HG03558 (cell line): ENCODE measurements around the gene UVRAG.
"Not testable (repeated sequence)": the region's sequence is repeated elsewhere in the genome, so short reads cannot be mapped to it uniquely, and the experiment has no call there.

Experiments
- ATAC-seq: cut with Tn5 transposase; IDR thresholded peaks from one replicate; pipeline ENCODE4 v1.9.1; 2021; ENCODE audit warnings: moderate number of reproducible peaks; ENCODE audit not compliant: unreplicated experiment; ENCODE audit errors: extremely low read depth

Gene UVRAG

DNA sequence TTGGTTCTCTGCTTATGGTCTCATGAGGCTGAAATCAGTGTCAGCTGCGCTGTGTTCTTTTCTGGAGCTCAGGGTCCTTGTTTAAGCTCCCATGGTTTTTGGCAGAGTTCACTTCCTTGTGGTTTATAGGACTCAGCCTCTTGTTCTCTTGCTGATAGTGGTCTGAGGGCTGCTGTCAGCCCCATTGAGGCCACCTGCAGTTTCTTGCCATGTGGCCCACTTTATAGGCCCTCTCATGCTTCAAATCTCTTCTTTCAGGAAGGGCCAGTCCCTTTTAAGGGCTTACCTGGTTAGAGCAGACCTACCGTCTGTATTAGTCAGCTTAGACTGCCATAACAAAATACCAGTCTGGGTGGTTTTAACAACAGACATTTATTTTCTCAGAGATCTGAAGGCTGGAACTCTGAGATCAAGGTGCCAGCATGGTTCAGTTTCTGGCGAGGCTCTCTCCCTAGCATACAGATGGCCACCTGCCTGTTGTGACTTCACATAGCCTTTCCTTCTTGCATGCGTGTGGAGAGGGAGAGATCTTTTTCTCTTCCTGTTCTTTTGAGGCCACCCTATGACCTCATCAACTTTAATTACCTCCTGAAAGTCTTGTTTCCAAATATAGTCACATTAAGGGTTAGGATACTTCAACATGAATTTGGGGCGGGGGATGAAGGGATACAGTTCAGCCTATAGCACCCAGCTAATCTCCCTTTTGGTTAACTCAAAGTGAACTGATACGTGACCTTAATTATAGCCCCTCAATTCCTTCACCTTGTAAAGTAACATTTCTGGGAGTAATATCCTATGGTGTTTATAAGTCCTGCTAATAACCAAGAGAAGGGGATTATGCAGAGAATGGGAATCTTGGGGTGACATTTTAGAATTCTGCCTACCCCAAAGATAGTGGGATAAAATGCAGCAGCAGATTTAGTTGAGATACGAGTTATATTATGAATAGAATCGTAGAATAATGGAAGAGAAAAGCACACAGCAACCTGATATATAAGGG, 131.8 kb downstream of the UVRAG start:
- no peak for ATAC-seq

DNA sequence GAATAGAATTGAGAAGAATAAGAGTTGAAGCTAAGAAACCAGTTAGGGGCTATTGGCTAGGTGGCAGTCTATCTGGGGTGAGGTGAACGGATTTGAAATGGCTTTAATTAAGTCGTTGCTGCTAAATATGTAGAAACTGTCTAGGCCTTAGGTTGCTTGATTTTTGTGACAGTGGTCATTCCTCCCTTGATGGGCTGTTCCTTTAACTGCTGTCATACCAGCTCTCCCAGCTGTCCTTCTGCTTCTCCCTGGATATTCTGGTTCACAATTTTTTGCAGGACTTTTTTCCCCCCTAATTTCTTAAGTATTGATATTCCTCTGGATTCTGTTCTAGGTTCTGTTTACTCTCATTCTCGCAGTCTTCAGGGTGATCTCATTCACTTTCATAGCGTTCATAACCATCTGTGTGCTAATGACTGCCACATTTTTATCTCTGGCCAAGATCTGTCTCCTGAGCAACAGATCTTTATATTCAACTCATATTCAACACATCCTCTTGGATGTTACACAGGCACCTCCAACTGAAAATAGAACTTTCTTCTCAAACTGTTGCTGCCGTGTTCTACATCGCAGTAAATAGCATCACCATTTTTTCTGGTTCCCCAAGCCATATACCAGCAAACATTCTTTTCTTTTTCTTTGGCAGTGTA, 134.1 kb downstream of the UVRAG start:
- no peak for ATAC-seq

GRCh38 chr11:75950141-75950540, 135.1 kb downstream of the UVRAG start:
- ATAC-seq = no peak

DNA sequence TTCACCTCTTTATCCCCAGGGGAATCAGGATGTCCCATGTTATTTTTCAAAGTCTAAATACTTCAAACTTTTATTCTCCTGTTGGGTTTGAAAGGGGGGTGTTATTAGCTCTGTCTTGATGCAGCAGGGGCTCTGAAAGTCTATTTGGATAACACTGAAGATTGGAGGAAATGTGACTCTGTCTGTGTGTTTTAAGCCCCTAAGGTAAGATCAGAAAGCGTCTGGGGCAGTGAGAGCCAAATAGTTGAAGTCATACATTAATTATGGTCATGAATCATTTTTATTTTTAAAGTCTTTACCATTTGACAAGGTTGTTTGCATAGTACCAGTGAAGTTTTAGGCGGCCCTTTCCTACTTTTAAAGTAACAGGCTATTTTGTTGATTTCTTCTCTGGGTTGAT, 139.0 kb downstream of the UVRAG start:
- no peak for ATAC-seq

- no peak for ATAC-seq
Observed at GRCh38 chr11:75955443-75955842, 140.4 kb downstream of the UVRAG start.

GRCh38 chr11:75959540-75959939, 144.5 kb downstream of the UVRAG start:
- ATAC-seq = no peak

DNA sequence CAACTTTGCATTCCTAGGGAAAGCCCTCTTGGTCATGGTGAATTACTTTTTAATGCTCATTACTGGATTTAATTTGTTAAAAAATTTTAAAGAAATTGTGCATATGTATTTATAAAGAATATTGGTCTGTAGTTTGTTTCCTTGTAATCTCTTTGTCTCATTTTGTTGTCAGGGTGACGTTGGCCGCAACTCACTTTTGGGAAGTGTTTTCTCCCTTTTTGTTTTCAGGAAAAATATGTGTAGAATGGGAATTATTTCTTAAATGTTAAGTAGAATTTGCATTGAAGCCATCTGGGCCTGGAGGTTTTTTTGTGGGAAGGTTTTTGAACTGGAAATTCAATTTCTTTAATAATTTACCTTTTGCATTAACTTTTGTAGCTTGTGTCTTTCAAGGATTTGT, 149.1 kb downstream of the UVRAG start:
- ATAC-seq = no peak

DNA sequence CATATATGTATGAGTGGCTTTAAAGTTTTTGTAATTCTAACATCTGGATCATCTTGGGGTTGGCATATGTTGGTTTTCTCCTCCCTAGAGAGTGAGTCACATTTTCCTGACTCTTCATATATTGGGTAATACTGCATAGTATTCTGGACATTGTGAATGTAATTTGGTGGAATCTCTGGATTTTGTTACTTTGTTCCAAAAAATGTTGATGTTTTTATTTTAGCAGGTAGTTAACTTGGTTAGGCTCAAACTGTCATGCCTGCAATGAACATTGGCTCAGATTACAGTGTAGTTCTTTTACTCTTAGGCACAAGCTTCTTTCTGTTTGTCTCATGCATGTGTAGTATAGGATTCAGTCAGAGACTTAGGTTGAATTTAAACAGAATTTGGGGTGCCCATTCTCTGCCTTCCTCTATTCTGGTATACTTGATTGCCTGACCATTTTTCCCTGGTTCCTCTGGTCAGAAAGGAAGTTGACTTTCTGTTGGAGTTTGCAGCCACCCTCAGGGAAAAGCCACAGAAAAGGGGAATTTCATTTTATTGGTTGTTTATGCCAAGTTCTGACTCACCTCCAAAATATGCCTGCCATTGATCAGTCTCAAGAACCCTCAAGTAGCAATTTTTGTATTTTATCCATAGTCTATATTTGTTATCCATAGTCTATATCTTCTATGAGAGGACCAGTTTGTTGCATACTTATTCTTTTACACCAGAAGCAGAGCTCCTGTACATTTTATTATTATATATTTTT, 151.7 kb downstream of the UVRAG start:
- no peak for ATAC-seq

GRCh38 chr11:75968021-75968625, 153.1 kb downstream of the UVRAG start:
- no peak for ATAC-seq

GRCh38 chr11:75969626-75970308, 154.8 kb downstream of the UVRAG start:
- ATAC-seq = no peak

DNA sequence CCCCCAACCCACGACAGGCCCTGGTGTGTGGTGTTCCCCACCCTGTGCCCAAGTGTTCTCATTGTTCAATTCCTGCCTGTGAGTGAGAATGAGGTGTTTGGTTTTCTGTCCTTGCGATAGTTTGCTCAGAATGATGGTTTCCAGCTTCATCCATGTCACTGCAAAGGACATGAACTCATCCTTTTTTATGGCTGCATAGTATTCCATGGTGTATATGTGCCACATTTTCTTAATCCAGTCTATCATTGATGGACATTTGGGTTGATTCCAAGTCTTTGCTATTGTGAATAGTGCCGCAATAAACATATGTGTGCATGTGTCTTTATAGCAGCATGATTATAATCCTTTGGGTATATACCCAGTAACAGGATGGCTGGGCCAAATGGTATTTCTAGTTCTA, 158.7 kb downstream of the UVRAG start:
- ATAC-seq = not testable (repeated sequence)

- not testable (repeated sequence) for ATAC-seq
Observed at GRCh38 chr11:75979075-75979474, 164.1 kb downstream of the UVRAG start.

GRCh38 chr11:75979479-75980027, 164.5 kb downstream of the UVRAG start:
- ATAC-seq = not testable (repeated sequence)

GRCh38 chr11:75980031-75980430, 165.0 kb downstream of the UVRAG start:
- ATAC-seq = no peak

GRCh38 chr11:75981546-75981945, 166.5 kb downstream of the UVRAG start:
- ATAC-seq = no peak

- no peak for ATAC-seq
Observed at GRCh38 chr11:75982309-75982708, 167.3 kb downstream of the UVRAG start.

DNA sequence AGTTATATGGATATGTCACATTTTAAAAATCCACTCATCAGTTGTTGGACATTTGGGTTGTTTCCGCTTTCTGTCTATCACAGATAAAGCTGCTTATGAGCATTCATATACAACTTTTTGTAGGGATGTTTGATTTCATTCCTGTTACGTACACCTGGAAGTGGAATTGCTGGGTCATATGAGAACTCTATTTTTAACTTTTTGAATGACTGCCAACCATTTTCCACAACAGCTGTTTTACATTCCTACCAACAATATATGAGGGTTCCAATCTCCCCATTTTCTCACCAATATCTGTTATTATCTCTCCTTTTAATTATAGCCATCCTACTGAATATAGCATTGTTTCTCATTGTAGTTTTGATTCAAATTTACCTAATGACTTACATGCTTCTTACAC, 172.0 kb downstream of the UVRAG start:
- ATAC-seq = no peak

- ATAC-seq = no peak
Observed at GRCh38 chr11:75993126-75993525, 178.1 kb downstream of the UVRAG start.

- no peak for ATAC-seq
Observed at GRCh38 chr11:75994616-75995015, 179.6 kb downstream of the UVRAG start.
